Glomerular visceral epithelial cell (primary cell): ENCODE measurements around the gene TMC1.
A peak's percentile ranks its signal among the peaks of the same experiment; 100 is the strongest.

Source experiments
- DNase-seq: peaks from one replicate; pipeline ENCODE4 v3.0.0-alpha.2; 2016; ENCODE audit errors: extremely low spot score

TMC1 gene

DNA sequence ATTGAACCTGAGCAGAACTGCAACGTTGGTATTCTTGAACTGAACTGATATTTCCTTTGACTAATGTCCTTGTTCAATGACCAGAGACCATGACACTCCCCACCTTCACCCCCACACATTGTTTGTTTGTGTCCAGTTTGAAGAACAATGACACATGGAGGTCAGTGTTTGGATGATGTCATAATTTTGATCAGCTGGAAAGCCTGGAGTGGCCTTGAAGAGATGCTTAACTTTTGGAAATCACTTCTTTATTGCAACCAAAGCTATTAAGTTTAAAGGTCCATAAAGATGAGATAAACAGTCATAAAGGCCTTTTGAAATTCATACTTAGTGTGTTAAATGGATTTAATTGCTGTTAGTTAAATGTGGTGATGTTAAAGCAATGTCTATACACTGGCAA, 92.7 kb downstream of the TMC1 start:
- no peak for DNase-seq

DNA sequence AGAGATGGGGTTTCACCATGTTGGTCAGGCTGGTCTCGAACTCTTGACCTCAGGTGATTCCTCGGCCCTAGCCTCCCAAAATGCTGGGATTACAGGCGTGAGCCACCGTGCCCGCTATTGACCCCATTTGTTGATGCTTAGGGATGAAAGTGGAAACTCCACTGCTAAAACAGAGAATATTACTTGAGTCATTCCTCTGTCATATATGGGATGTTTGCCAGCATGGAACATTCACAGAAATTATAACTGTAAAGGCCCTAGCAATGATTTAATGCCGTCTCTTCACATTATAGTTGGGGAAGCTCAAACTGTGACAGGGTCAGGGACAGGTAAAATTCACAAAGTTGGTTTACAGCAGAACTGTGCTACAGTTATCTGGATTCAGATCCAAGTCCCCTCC, 94.5 kb downstream of the TMC1 start:
- no peak for DNase-seq

DNA sequence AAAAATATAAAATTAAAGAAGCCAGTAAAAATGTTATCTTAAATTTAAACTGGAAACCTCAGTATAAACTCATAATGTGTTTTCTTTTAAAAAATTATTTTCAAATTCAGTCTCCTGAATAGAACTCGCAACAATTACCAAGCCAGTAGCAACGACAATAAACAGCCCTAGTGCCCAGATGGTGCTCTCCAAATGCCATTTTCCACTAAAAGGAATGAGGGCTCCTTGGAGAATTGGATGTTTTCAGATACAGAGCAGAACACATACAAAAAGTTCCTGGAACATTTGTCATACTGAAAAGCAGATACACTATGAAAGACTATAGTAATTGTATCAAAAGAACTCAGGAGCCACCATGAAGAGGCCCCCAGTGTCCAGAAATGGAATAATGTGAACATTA, 97.4 kb downstream of the TMC1 start:
- no peak for DNase-seq

DNA sequence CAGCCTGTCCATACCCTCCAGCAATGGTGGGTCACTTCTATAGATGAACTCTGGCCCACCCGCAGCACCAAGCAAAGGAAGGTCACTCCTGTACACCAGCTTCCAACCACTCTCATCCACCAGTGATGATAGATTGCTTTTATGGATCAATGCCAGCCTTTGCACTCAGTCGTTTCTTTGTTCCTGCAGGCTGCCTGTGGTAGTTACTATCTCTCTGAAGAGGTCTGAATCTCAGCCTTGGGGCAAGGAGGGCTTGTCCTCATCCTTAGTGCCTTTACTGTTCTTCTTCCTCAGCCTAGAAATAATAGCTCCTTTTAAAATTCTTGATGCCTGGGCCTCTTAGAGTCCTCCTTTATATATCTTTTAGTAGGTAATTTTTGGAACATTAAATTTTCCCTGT, 100.8 kb downstream of the TMC1 start:
- DNase-seq: no peak

DNA sequence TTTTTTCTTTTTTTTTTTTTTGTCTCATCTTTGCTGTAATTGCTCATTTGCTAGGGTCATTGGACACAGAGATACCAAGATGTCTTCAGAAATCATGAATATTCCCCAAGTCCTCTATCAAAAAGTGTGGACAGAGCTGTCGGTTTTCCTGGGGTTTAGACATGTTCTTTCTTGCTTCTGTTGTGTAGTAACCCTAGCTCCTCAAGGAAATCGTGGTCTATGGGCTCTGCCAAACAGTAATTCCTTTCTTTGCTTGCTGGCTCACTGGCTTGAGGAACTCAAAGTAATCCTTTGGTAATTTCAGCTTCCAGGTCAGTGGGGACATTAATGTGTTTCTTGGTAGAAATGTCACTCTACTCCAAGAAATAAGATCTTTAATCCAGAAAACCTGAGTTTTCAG, 101.7 kb downstream of the TMC1 start:
- DNase-seq: no peak

DNA sequence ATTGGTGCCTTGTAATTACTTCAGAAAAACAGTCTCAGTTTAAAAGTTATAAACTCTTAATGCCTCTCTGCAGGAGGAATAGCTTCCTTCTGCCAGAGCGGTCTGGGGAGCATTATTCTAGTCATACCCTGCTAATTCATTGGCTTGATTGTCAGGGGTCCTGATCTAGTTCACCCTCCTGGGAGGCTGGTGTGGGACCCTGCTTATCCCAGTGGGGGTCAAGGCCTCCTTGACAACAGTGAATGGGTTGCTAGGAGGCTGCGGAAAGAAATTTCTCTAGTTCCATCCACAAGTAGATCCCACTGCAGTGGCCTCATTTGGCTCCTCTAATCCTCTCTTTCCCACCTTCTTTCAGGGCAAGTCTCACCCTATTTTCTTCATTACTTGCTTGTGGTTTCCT, 105.7 kb downstream of the TMC1 start:
- DNase-seq: no peak

DNA sequence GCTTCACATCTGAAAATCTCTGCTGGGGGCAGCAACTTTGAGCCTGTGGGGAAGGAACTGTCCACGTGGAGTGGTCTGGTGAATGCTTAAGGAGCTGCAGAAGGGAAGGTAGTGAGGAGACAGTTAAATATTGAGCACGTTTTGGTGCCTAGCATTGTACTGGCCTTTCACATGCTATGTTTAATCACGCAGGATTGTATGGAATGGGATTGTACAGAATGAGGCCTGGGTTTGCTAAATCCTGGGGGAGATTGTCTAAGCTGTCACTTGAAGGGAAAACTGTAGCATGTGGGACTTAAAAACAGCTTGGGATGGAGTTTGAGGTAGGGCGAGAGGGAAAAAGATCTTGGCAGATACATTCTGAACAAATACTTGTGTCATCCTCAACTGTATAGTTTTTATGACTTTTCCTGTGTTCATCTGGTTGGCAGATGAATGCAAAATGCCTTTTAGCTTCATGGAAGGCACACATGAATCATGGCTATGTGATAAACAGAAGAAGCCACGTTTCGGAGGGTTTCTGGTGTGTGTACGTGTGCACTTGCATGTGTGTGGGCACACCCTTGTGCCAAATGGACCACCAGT, 106.6 kb downstream of the TMC1 start:
- DNase-seq: no peak

DNA sequence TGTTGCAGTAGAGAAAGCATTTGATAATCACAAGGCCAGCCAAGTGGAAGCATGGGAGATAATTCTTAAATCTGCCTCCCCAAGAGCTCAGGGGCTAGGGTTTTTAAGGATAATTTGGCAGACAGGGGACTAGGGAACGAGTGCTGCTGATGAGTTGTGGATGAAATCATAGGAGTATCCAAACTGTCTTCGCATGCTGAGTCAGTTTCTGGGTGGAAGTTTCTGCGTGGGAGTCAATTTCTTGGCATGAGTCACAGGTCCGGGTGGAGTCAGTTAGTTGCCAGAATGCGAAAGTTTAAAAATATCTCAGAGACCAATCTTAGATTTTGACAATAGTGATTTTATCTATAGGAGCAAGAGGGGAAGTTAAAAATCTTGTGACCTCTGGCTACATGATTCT, 112.6 kb downstream of the TMC1 start:
- no peak for DNase-seq

DNA sequence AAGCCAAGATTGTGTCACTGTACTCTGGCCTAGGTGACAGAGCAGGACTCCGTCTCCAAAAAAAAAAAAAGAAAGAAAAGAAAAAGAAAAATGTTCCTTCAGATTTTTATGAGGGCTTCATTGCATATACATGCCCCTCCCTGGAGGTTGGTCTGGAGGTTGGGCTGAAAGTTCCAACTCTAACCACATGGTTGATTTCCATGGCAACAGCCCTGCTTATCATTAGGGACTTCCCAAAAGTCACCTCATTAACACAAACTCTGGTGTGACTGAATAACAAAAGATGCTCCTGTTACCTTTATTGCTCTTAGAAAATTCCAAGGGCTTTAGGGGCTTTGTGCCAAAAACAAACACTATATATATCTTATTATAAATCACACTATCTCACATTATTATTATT, 113.8 kb downstream of the TMC1 start:
- no peak for DNase-seq

DNA sequence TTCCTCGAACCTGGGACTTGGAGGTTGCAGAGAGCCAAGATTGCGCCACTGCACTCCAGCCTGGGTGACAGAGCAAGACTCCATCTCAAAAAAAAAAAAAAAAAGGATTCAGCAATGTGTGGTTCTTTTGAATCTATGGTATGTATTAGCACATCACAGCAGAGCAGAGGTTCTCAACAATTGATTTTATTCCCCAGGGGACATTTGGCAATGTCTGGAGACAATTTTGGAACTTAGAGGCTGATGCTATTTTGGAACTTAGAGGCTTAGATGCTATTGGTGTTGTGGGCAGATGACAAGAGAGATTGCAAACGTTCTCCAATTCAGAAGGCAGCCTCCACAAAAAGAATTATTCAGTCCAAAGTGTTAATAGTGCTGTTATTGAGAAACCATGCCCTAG, 115.2 kb downstream of the TMC1 start:
- no peak for DNase-seq

DNA sequence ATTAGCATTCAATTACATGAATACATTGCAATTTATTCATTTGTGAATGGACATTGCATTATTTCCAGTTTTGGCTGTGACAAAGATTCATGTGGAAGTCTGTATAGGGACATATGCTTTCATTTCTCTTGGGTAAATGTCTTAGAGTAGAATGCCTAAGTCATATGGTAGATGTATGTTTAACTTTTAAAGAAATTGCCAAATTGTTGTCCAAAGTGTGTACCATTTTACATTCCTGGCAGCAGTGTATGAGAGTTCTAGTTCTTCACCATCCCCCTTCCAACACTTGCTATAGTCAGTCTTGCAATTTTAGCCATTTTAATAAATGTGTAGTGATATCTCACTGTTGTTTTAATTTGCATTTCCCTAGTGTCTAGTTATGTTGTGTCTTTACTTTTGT, 122.2 kb downstream of the TMC1 start:
- no peak for DNase-seq

DNA sequence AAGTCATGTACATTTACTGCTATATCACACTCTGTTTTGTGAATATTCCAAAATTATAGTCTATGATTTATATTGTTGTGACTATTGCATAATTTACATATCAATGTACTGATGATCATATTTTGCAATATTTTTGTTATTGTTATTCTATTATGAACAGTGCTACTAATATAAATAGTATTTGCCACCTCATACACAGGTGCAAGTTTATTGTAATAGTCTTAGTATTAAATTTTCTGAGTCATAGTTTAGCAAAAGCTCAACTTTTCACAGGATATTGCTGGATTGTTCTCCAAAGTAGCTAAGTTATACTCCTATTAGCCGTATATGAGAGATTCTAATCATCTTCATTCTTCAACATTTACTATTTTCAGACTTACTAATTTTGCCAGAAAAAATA, 124.7 kb downstream of the TMC1 start:
- no peak for DNase-seq

- no peak for DNase-seq
These were observed 127.1 kb downstream of the TMC1 start for GRCh38 chr9:72648324-72649126.

DNA sequence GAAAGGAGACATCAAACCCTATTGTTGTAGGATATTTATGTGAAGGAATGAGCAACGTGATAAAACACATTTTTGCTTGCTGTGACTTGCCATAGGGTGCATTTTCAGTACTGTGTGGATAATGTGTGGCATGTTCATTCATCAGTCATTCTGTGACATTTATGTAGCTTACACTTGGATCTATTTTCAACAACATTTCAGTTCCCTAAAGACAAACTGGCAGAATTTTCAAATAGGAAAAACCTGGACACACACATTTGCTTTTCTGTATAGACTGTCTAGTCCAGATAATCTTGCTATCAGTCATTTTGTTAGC, 127.7 kb downstream of the TMC1 start:
- DNase-seq: no peak

DNA sequence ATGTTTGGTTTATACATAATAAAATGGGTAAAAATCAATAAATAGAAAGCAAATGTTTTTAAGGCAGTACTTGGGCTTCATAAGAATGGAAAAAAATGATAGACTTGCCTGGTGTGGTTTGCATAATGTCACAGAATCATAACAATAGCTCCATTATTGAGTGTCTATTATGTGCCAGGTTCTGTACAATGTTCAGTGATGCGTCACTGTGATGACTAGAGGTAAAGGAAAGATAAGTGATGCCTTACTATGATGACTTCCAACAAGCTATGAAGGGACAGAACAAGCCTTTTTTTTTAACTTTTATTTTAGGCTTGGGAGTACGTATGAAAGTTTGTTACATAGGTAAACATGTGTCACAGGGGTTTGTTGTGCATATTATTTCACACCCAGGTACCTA, 128.8 kb downstream of the TMC1 start:
- DNase-seq: no peak

- no peak for DNase-seq
These were observed 134.6 kb downstream of the TMC1 start for GRCh38 chr9:72656021-72656420.

- DNase-seq: no peak
These were observed 135.6 kb downstream of the TMC1 start for GRCh38 chr9:72657023-72657422.

GRCh38 chr9:72658703-72659102, 137.3 kb downstream of the TMC1 start:
- no peak for DNase-seq

GRCh38 chr9:72661401-72662135, 140.2 kb downstream of the TMC1 start:
- peak; percentile 13 for DNase-seq

GRCh38 chr9:72665421-72665820, 144.0 kb downstream of the TMC1 start:
- DNase-seq: peak; percentile 24

- no peak for DNase-seq
These were observed 145.8 kb downstream of the TMC1 start for GRCh38 chr9:72667181-72667580.

DNA sequence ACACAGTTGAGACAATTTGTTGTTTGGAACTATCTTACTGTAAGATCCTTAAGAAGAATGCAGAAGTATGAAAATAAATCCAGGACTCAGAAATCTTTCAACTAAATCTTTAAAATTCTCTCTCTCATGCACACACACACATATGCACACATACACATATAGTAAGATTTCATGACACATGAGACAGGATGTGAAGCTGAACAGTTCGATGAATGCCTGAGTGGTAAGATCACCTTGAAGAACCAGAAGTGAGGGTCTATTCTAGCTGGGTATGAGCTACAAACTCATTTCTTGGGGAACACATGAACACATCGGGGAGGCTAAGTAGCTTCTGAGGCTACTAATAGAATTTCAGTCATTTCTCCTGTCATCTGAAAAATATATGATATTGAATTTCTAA, 153.6 kb downstream of the TMC1 start:
- DNase-seq: no peak

GRCh38 chr9:72675586-72675985, 154.2 kb downstream of the TMC1 start:
- DNase-seq: peak; percentile 13
